Activated CD4-positive, alpha-beta T cell treated with anti-CD3 and anti-CD28 coated beads, Interleukin-2, Interleukin-6, amounts not matched to agents 100 ng/mL and 50 ng/mL, durations not matched to agents 16 hours and 8 hours (primary cell): ENCODE measurements around the gene TRIM66.

ENCODE experiments used
- DNase-seq: peaks from one replicate; pipeline ENCODE4 v3.0.0-alpha.2; 2020

TRIM66 gene, protein sequence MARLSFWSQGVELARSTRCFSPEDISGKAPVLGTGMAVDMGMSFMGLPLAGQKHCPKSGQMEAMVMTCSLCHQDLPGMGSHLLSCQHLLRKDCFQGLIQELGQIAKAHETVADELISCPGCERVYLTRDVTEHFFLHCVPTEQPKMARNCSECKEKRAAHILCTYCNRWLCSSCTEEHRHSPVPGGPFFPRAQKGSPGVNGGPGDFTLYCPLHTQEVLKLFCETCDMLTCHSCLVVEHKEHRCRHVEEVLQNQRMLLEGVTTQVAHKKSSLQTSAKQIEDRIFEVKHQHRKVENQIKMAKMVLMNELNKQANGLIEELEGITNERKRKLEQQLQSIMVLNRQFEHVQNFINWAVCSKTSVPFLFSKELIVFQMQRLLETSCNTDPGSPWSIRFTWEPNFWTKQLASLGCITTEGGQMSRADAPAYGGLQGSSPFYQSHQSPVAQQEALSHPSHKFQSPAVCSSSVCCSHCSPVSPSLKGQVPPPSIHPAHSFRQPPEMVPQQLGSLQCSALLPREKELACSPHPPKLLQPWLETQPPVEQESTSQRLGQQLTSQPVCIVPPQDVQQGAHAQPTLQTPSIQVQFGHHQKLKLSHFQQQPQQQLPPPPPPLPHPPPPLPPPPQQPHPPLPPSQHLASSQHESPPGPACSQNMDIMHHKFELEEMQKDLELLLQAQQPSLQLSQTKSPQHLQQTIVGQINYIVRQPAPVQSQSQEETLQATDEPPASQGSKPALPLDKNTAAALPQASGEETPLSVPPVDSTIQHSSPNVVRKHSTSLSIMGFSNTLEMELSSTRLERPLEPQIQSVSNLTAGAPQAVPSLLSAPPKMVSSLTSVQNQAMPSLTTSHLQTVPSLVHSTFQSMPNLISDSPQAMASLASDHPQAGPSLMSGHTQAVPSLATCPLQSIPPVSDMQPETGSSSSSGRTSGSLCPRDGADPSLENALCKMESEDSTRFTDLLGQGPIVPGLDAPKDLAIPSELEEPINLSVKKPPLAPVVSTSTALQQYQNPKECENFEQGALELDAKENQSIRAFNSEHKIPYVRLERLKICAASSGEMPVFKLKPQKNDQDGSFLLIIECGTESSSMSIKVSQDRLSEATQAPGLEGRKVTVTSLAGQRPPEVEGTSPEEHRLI (N-terminal part only)

DNA sequence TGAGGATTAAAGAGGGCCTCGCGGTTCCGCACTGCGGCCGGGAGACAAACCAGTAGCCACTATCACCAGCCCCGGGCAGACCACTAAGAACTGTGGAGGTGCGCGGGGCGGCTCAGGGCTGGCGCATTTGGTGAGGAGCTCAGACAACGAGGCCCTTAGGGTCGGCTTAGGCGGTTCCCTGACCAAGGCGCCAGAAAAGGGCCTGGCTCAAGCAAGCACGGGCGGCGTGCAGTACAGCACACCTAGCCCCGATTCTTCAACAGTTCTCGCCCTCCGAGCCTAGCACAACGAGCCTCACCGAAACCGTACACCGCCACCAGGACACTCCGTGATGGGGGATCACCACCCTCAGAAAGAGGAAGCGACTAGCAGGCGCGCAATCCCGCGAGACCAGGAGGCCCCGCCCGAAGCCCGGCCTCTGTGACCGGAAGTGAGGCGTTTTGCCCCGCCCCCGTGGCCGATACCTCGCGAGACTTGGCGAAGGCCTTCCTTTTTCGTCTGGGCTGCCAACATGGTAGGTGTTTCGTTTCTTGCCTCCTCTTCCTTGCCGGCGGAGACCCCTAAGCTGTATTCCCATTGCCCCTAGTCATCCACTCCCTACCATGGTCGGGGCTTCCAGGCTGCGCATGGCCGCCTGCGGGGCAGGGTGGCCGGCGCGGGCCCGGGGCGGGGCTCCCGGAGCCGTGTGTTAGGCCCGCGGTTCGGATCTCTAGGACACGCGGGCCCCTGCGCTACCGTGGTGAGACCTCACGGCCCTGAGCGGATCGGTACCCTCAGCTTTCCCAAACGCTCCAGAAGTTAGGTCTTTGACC, at the start of gene TRIM66, which contains the start of gene RPL27A:
Gene TRIM66 (minus strand): TSS at position 363 of the 812 bp plus-strand sequence. CDS start 10,391 bp downstream, outside the sequence.
Gene RPL27A (plus strand): TSS at position 490 of the 812 bp plus-strand sequence. CDS start 22 bp downstream, at position 512.
- peak; percentile 99 for DNase-seq

DNA sequence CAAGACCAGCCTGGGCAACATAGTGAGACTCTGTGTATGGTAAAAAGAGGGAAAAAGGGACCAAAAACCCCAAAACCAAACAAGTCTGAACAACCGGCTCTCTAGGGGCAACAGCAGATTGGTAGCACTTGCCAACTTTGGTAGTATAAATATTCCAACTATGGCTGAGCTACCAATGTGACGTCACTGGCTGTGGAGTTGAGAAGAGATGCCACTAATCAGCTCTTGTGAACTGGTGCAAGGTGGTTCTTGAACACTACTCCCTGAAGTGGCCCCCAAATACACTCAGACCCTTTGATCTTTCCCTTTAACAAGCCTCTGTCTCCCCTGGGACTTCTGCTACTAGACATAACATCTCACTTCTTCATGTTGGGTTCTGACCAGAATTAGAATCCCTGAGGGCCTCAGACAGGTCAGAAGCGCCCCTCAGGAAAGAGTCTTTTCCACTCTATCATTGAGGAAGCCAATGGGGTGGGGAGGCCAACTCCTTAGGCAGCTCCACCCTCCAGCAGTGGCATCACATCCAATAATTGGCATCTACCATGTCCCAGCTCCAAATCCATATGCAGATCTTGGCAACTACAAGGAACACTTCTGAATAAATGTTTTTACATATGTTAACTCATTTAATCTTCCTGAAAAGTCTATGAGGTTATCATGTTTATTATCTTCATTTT, 49.3 kb upstream of the TRIM66 start:
- no peak for DNase-seq

DNA sequence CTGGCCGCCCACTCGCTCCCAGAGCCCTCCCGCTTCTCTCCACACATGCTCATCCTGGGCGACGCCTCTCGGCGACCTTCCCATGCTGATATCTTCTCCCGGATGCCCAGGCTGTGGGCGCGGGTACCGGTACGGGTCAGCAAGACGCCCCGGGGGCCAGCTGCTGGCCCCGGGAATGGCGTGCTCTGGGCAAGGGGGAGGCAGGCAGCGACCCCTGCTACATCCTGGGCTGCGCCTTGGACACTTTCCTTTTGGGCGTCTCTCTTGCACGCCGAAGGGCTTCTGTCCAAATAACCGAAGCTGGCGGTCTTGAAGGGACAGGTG, 48.2 kb upstream of the TRIM66 start:
- DNase-seq, result no peak

DNA sequence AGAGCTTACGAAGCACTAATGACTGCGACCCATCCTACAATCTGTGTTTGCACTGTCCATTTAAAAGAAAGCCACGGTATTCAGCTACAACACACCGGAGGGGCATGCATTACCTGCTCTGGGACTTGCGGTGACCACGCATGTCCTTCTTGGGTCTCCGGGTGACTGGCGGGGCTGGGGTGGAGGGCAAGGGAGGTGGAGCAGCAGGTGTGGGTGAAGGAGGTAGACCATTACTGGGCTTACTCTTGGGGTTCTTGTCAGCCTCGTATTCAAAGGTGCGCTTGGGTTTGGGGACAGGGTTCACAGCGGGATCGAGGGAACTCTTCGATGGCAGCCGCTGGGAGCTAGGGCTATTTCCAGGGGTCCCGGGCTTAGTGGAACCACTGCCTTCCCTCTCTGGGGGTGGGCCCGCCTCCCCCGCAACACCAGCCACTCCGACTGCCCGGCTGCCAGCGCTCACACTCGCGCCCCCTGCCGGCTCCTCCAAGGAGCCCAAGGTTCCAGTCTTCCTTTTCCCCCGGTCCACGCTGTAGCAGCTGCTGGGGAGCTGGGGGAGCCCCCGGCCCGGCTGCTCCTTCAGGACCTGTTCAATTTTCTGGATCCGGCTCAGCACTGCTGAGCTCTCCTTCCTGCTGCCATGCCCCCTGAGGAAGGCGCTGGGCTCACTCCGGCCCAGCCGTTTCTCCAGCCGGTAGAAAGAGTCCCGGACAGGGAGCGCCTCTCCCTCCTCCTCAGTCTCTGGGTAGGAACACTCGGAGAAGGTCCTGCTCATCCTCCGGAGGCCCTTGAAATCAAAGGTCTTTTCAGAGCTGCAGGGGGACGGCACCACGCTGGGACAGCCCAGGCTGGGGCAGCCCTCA, 47.6 kb upstream of the TRIM66 start:
- DNase-seq, result no peak

DNA sequence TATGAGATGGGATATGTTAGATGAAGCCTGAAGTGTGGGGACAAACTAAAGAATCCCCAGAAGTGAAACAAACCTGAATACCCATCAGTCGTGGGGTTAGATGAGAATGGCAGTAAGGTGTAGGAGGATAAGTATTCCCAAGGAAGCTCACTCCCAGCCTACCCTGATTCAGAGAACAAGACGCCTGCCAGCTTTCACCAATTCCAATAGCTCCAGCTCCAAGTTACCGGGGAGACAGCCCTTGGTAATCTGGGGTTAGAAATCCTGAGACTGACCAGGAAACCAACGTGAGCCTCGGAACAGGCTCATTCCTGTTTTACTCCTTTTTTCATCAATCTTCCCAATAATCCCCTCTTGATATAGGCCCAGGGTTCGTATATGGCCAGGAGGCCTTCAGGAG, 46.6 kb upstream of the TRIM66 start:
- no peak for DNase-seq

DNA sequence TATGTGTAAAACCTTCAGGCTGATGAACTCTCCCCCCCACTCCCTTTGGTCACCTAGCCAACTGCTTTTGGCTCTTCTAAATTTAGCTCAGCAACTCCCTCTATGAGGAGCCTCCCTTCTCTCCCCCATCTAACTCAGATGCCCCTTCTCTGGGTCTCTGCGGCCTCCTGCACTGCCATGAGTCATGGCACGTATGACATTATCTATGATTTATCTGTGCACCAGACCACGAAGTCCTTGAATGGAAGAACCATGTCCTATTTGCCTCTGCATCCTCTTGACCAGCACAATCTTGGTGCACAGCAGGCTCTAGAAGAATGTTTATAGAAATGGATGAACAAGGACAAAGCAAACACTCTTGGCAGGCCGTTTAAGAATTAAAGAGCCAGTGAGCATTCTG, 46.1 kb upstream of the TRIM66 start:
- no peak for DNase-seq

DNA sequence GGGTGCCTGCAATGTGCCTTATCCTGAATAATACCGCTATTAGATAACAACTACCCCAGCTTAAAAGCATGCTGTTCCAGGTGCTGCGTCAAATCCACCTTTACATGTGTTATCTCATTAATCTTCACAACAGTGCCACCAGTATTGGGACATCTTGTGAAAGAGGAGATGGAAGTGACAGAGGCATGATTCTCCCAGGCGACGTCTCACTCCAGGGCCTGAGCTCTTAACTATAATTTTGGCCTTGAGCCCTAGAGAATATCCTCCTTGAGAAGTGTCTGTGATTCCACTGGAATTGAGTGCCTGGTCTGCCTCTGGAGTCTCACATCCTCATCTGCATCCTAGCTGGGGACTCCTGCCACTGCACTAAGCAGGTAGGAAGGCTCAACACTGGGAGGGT, 43.9 kb upstream of the TRIM66 start:
- DNase-seq, result no peak

DNA sequence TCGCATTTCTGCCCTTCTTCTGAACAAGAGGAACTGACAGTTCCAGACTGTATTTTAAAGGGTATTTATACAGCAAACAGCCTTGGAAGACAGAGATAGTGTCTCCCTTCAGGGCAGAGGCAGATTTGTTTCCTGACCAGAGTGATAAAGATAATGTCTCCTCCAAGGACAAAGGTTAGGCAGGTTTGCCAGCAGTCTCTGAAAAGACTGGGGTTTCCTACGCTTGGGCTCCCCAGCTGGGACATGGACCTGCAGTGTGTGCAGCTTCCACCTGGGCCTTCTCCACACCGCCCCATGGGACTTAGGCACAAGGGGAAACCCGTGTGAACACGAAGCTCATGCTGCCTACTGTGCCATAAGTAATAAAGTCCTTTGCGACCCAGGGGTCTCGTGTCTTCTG, 42.2 kb upstream of the TRIM66 start:
- no peak for DNase-seq

DNA sequence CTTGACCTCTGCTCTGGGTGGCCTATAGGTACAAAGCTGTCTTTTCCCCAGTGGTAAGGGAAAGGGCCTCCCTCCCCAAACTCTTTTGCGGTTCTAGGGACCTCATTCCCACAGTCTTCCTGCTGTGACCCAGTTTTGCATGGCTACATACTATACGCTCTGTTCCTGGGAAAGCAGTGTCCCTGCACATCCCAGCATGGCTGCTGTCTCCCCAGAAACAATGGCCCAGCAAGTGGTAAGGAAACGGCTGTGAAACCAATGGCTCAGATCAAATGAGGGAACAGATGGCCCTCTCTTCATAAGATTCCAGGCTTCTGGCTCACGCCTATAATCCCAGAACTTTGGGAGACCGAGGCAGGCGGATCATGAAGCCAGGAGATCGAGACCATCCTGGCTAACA, 41.2 kb upstream of the TRIM66 start:
- no peak for DNase-seq

DNA sequence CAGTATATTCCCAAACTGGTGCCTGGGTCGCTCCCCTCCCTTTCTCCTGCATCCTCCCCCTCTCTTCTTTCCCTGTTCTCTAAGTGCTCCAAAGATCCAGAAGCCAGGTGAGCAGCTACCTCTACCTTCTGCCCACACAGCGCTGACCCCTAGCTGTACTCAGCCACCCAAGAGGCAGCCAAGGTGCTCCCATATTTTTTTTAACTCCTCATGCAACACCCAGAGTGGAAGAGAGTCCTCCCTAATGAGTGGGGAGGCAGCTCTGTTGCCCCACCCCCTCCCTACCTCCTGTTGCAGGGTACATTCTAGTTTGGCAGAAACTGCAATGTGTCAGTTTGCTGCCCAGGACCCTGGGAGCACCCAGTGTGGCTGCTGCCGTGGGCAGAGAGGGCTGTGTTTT, 40.3 kb upstream of the TRIM66 start:
- no peak for DNase-seq

DNA sequence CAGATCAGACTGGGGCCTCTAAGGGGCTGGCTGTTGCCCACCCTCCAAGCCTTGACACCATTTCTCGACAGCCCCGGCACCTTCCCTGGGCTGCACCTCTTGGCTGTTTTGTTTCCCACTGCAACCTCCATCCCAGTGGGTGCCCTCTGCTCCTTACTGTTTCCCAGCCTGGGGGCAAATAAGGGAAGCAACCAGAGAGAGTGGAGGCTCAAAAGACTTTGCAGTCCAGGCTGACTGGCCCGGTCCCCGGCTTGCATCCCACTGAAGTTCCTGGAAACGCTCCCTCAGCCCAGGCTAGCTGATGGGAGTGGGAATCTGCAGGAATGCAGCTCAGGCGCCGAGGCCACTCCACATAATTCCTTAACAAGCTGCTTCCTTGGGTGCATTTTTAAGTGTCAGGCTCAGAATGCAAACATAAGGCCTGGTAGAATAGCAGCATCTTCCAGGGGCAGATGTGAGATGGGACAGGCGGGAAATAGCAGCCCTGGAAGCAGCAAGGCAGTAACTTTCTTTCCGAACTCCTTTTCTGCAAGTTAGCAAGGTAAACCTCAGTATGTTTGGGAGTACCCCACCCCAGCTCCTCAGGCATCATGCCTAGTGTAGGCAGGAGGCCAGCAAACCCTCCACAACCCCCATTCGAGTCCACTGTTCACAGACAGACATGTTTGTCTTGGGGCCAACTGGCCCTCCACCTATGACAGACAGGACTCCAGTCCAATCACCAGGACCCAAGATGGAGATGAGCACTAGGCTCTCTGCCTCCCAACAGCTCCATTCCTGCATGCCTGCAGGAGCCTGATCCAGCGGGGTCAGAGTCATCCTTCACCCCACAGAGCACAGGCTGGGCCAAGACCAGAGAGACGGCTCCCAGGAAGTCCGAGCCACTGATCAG, 39.4 kb upstream of the TRIM66 start:
- DNase-seq, result no peak

DNA sequence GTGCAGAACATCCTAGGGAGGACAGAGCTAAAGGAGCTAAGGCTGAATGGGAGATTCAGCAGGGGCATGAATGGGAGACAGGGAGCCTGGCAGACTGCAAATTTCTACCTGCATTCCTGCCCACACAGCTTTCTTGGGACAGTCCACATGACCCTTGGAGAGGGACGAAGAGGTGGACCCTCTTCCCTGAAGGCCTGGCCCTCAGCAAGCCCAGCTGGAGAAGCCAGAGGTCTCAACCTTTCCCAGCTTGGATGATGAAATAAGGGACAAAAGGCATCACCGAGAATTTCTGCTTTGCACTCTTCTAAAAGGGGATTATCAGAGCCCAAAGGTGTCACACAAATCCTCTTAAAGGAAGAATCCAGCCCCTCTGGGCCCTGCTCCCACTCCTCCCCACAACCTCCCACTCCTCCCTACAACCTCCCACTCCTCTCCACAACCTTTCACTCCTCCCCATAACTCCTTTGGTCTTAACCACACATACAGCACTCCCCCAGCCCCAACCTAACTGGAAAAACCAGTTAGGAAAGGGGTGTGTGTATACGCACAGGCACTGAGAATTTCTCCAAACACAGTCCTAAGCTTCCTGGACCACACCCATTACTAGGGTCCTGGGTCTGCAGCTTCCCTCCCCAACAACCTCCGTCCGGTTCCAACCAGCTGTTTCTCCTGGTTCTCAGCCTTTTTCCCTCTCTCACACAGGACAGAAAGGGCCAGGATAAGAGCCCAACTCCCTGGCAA, 38.6 kb upstream of the TRIM66 start:
- DNase-seq, result no peak

DNA sequence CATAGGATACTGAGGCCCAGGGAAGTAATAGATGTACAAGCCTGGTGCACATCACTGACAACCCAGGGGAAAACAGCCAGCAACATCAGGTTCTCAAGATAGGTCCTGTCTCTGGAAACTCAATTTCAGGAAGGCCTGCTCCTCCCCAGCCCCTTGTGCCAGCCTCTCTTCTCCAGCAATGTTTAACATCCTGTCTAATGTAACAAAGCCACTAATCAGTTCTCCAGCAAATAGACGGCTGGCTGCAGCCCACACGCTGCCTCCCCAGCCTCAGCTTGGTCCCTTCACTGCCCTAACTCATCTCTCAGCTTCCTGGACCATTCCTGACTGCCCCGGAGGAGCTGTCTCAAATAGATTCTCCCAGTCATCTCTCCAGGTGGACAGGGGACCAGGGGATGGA, 37.9 kb upstream of the TRIM66 start:
- DNase-seq, result no peak

DNA sequence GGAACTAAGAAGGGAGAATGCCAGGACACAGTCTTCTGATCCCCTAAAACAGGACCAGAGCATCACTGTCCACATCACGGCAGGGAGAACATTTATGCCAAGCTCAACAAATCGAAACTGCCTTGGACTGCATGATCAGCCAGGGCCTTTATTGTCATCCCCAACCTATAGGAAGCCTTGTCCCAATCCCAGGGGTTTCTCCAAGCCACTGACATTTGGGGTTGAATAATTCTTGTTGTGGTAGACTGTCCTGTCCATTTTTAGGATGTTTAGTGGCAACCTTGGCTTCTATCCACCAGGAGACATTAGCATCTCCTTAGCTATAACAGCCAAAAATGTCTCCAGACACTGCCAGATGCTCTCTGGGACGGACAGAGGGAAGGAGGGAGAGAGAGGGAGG, 37.3 kb upstream of the TRIM66 start:
- no peak for DNase-seq

DNA sequence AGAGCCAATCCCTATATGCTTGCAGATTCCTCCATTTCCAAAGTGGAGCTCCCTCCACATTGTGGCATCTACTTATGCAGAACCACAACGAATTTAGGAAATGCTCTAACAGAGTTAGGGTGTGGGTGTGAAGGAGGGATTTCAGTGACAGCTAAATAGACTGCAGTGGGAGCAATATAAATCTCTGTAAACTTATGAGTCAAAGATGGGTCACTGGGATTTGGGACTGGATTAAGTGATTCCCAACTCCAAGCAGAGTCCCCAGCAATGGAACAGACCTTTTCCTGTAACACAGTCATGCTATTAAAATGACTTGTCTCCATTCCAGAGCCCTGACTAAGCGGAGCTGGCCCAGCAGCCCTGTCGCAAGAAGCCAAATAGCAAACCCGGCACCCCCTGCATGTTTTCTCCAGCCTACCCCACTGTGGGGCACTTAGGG, 36.8 kb upstream of the TRIM66 start:
- DNase-seq, result no peak

DNA sequence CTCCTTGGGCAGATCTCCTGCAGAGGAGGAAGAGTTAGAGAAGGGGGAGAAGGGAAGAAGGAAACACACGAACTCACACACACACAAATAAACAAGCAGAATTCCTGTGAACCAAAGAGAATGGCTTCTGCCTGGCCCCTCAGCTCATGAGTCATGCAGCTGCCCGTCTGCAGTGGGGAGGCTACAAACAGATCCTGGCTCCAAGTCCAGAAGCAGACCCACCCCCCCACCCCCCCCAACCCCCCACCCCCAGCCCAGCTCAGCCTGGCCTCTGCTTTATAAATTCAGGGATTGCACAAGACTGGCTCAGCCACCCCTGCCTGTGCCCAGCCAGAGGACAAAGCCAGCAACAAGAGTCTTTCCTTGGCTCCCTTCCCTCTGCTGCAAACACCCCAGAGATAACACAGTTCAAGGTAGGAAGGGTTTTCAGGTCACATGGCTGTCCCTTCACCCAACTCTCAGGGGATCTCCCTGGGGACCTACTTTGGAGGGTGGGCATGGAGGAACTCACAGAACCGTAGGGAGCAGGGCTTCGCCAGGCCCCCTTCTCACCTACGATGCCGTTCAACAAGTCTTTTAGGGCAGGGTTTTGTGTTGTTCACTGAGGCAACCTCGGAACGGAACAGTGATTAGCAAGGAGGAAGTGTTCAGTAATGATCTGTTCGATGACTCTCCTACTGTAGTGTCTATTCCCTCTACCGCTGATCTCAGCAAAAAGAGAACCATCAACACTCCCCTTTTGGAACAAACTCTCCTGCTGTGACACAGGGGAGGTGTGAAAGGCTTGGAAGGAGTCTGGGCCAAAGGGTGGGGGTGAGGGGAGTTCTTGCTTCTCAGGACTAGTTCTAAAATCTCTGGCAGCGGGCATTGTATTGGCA, 35.6 kb upstream of the TRIM66 start:
- no peak for DNase-seq

DNA sequence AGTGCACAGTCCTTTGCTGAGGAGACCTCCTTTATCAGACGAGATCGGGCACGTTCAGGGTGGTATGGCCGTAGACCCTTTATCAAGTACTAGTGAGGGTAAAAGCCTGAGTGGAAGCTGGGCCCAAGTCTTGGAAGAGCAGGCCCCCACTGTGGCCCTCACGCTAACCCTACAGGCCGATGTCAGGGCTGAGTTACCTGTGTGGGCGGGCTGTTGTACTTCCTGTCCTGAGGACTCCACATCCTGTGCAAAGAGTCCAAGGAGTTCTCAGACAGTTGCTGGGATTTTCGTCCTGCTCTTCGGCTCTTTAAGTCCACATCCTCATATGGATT, 35.0 kb upstream of the TRIM66 start:
- no peak for DNase-seq

DNA sequence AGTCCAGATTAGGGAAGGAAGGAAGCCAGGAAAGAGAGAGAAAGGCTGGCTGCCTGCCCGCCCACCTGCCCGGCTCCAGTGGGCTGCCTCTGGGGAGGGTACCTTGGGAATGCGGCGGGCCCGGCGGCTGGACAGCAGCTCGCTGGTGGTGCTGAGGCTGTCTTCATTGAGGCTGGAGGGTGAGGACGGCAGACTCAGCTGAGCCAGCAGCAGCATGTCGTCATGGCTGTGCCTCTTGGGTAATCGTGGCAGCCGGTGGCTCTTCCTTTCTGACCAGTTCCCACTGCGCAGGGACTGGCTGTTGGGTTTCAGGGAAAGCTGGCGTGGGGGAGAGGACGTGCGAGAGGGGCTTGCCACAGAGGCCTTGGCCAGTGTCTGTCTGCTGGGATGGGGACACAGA, 33.0 kb upstream of the TRIM66 start:
- DNase-seq, result no peak
